GM21360 (cell line): ENCODE measurements around the gene GABRA5.

Experiments used
- ATAC-seq: cut with Tn5 transposase; IDR thresholded peaks from one replicate; pipeline ENCODE4 v1.9.1; 2021; ENCODE audit warnings: mild to moderate bottlenecking, moderate library complexity; ENCODE audit not compliant: unreplicated experiment

GABRA5 gene

GRCh38 chr15:26921433-26921832 lies 54.6 kb downstream of the GABRA5 start:
- no peak for ATAC-seq

- no peak for ATAC-seq
Measured at GRCh38 chr15:26926081-26926480, 59.2 kb downstream of the GABRA5 start.

- no peak for ATAC-seq
Measured at GRCh38 chr15:26928051-26928450, 61.2 kb downstream of the GABRA5 start.

GRCh38 chr15:26929588-26929987 lies 62.7 kb downstream of the GABRA5 start:
- ATAC-seq: no peak

GRCh38 chr15:26934848-26935247 lies 68.0 kb downstream of the GABRA5 start:
- no peak for ATAC-seq

GRCh38 chr15:26935322-26935721 lies 68.5 kb downstream of the GABRA5 start:
- no peak for ATAC-seq

- ATAC-seq: no peak
Measured at GRCh38 chr15:26936502-26936901, 69.6 kb downstream of the GABRA5 start.

- ATAC-seq: no peak
Measured at GRCh38 chr15:26937134-26937533, 70.3 kb downstream of the GABRA5 start.

- no peak for ATAC-seq
Measured at GRCh38 chr15:26939398-26939797, 72.5 kb downstream of the GABRA5 start.

- no peak for ATAC-seq
Measured at GRCh38 chr15:26941489-26941888, 74.6 kb downstream of the GABRA5 start.

GRCh38 chr15:26943866-26944265 lies 77.0 kb downstream of the GABRA5 start:
- no peak for ATAC-seq

- ATAC-seq: no peak
Measured at GRCh38 chr15:26945046-26945445, 78.2 kb downstream of the GABRA5 start.

GRCh38 chr15:26950001-26950400 lies 83.1 kb downstream of the GABRA5 start:
- ATAC-seq: no peak

- ATAC-seq: no peak
Measured at GRCh38 chr15:26954403-26954802, 87.5 kb downstream of the GABRA5 start.

GRCh38 chr15:26967719-26968269 lies 100.9 kb downstream of the GABRA5 start:
- no peak for ATAC-seq

- ATAC-seq: no peak
Measured at GRCh38 chr15:26968806-26969205, 101.9 kb downstream of the GABRA5 start.

GRCh38 chr15:26970712-26971210 lies 103.9 kb downstream of the GABRA5 start, which contains the start of gene GABRG3:
Gene GABRG3, plus strand, starts transcription at chr15:26971181.
- ATAC-seq: no peak

GRCh38 chr15:26971271-26972018 lies 104.6 kb downstream of the GABRA5 start:
- no peak for ATAC-seq

GRCh38 chr15:26972636-26973035 lies 105.8 kb downstream of the GABRA5 start:
- no peak for ATAC-seq

- no peak for ATAC-seq
Measured at GRCh38 chr15:26974120-26974780, 107.4 kb downstream of the GABRA5 start.

- ATAC-seq: no peak
Measured at GRCh38 chr15:26981492-26981891, 114.6 kb downstream of the GABRA5 start.

- no peak for ATAC-seq
Measured at GRCh38 chr15:26983822-26984221, 117.0 kb downstream of the GABRA5 start.
